GM21526 (cell line): Measurements from ENCODE around the gene ST6GALNAC3.
"Not testable (repeated sequence)": the region's sequence is repeated elsewhere in the genome, so short reads cannot be mapped to it uniquely, and the experiment has no call there.

ENCODE experiments used
- ATAC-seq: cut with Tn5 transposase; IDR thresholded peaks from one replicate; pipeline ENCODE4 v1.9.1; 2021; ENCODE audit warnings: moderate library complexity; ENCODE audit not compliant: unreplicated experiment, low FRiP score

Gene ST6GALNAC3

DNA sequence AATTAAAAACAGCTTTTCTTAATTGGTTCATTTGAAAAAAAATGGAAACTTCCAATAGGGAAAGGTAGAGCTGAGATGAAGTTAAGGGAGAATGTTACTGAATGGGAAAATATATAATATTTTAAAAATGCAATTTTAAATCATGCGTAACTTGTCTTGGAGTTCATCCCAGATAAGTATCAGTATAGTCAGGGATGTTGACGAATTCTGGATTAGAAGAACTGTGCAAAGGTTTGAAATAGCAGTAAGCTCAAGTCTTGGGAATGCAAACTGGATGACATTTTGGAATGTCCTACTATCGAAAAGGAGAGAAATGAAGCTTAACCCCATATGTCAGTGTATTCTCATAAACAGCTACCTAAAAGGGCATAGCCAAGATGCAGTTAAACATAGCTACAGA is 4.0 kb upstream of the ST6GALNAC3 start:
- ATAC-seq = no peak

DNA sequence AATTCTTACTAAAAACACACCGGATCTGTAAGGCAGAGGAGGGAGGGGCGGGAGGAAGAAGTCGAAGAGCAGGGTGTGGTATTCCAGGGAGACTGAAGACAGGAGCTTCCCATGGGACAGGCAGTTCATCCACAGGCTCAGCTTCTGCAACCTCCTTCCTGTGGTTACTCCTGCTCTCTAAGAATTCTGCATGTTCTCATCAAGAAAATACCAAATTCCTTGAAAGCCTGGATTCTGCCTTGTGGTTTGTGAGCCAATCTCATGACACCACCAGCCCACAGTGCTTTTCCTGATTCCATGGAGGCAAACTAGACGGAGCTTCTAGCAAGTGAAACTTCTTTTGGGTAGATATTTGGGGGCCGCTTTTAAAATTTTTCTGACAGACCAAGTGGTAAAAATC is 1.1 kb upstream of the ST6GALNAC3 start:
- ATAC-seq = no peak

DNA sequence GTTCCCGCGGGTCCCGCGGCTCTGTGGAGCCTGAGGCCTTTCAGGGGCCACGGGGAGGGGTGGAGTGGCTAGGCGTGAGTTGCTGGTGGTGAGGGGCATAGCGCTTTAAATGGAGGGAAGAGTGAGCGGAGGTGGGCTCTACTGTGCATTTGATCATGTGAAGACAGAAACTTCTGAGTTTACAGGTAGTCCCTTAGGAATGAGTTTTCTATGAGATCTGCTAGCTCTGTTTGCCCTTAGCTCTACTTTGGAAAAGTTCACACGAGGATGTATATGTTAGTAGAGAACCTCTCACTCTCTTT is 593 bp downstream of the ST6GALNAC3 start:
- ATAC-seq = no peak

DNA sequence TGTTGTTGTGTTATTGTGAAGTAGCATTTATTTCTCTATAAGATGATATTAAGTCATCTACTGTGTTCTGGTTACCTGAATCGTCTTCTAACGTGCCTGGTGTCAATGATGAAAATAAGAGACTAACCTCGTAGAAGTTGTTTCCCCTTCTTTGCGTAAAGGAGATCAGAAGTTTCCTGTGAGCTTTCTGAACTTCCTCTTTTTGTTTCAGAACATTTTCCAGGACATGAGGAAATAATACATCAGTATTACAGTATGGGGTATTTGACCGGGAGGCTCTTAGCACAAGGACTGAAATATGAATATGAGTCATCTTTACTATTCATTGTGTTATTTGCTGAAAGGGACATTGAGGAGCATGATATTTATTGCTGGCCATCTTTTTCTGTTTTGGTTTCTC is 1.3 kb downstream of the ST6GALNAC3 start:
- ATAC-seq = no peak

DNA sequence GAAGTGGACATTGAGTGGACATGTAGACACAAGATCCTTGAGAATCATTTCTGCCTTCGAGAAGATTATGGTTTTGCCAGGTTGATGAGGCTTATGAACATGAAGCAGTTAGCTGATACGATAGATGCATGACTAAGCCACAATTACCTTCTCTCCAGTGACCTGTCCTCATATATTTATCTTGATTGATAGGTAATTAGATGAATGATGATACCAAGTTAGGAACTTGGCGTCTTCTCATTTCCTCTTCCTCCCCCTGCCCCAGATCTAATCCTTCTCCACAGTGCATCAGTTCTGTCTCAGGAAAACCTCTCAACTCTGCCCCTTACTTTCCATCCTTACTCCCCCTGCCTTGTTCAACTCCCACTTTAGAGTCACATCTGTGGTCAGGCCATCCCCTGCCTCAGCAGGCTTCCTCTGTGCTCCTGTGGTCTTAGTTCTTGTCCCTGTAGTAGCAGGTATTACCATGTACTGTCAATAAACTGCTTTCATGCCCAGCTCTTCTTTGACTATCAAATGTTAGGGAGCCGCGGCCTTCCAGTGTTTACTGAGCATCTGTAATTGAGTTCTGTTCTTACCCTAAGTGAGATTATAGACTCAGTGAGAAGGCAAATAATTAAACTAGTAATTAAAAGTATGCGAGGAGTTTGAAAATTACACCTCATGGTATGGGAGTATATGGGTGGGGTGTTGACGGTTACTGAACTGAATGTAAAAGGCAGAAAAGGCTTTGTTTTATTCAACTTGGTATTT is 5.1 kb downstream of the ST6GALNAC3 start:
- ATAC-seq = no peak

DNA sequence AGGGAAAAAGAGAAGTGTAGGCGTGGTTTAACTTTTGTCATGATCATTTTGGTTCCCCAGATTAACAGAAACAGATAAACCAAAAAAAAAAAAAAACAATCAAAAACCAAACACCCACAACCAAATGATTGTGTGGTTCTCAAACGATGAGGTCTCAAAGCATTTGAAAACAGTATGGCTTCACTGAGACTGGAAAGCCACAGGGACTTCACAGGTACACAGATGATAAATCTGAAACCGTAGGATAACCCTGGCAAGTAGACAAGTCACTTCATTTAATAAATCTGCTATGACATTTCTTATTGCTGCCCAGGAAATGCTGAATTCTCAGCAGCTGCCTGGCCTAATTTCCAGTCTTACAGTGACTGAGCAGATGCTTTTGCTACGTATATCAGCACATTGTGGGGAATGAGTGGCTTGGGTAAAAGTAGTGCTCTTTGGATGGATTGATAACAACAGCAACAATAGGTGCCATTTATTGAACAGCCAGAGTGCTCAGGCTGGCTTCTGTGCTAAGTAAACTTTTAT is 6.1 kb downstream of the ST6GALNAC3 start:
- ATAC-seq = no peak

DNA sequence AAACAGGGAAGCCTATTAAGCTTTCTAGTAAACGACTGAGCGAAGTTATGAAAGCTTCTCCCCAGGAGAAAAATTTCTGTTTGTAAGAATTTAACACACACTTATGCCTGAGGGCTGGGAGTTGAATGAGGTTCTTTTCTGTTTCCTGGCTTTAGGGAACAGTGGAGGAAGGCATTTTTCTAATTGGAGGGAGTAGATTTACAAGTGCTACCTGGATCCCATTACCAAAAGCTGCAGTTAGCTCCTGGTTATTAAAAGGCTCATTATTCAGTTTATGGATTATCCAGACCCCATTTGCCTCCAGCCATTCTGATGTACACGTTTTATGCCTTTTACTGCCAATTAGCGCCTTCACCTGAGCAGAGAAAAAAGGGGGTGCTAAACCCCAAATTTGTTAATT is 7.5 kb downstream of the ST6GALNAC3 start:
- ATAC-seq = no peak

DNA sequence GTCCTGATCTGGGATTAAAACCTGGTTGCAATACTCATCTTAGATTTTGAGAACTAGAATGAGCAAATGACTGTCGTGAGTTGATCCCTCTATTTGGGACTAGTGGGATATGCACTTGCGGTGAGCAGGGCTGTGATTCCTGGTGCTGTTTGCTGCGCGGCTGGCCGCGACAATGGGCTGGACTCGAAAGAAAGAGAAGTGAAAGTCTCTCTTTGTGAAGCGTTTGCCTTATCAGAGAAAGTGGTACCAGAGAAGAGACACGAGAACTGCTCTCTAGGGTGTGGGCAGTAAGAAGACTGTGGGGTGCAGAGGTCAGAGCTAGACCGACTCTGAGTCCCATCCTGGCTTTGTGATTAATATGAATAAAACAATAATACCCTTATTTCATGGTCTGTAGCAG is 8.6 kb downstream of the ST6GALNAC3 start:
- no peak for ATAC-seq

DNA sequence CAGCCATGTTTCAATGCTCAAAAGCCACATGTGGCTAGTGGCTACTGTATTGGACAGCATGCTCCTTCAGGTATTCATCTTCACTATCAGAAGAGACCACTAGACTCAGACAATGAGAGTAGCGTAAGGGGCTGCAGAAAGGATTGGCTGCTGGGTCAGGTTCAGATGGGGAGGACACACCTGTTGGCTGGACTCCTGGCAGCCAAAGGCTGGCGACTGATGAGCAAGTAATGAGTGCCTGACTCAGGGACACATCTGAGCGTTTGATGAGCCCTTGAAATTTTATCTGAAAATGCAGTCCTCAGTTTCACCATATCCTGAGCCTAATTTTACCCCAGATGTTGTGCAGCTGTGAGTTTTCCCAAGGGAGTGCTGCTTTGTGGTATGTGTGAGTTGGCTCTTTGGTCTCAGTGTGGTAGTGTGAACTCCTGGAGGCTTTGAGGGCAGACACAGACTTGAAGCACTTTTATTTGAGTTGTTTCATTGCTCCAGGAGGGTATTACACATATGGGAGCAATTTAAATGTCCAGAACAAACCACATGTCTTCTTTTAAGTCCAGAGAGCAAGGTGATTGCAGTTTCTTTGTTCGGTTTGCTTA is 9.6 kb downstream of the ST6GALNAC3 start:
- no peak for ATAC-seq

DNA sequence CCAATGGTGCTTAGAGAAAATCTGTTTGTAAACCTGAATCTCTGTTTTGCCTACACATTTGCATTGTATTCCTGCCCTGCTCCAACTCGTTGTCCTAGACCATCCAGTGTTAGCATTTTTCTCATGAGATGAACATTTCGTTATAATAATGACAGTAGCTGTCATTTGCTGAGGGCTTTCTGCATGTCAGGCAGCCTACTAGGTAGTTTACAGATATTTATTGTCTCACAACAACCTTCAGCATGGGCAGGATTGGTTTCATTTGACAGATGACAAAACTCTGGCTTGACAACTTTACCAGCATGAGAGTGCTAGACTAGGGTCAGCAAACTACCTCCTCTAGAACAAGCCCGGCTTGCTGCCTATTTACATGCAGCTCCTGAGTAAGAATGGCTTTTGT is 10.1 kb downstream of the ST6GALNAC3 start:
- no peak for ATAC-seq

DNA sequence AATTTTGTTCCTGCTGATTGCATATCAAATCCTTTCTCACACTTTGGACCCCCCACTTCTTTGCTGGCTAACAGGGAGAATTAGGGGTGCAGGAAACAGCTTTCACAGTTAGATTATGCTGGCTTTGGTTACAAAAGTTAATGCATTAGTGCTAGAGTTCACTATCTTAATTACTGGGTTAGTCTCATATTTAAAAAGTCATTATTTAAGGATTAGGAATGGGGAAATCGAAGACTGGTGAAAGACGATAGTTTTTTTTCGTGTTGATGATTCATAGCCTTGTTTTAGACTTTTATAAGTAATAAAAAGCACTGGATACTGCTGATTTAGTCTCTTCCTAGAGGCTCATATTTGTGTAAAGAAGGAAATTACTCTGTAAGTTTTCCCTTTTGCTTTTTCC is 11.6 kb downstream of the ST6GALNAC3 start:
- ATAC-seq = no peak

DNA sequence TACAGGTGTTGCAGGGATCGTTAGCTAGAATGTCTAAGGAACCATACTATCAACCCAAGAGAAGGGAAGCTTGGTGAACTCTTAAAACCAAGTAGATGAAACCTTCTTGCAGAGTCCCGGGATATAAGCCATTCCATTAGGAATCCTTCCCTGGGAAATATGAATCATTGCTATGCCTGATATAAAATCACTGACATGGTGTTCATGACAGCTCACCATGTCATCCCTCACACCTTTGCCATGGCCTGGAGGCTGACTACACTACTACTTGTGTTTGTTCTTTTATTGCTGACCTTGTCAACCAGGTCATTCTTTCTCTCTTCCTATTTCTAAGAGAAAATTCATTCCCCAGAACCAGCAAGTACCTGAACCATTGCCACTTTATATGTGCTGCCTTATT is 12.1 kb downstream of the ST6GALNAC3 start:
- ATAC-seq = no peak

DNA sequence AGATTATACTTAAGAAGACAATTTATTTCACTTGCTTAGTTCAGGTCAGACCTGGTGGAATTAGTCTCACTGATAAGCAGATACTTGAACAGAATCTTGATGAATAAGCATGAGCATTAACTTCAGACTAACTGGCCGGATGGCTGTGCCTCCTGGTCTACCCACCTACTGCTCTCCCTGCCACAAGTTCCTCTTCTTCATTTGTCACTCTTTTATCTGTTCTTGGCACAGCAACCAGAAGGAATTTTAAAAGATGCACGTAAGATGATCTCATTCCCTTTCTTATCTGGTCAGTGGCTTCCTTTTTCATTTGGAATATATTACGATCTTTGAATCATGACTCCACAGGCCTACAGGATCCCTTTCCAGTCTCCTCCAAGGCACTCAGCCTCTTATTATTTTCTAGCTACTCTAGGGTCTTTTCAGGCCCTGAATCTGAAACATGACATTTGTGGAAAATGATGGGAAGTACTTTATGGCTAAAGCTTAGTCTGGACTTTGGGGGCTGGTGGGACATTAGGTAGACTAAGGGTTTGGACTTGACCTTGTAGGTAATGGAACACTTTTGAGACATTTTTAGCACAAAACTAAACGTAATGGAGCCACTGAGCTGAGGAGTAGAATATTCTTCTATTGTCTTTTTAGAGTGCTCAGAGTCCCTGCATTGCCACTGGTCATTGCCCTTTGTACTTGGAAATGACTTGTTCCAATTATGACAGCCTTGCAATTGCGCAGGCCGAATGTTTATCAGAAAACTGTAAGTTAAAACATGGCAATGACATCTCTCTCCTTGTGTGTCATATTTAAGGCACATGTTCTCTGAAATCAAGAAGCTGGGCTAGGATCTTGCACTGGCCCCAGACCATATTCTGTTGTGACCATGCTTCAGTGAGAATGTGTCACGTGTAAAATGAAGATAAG is 16.0 kb downstream of the ST6GALNAC3 start:
- ATAC-seq = no peak

DNA sequence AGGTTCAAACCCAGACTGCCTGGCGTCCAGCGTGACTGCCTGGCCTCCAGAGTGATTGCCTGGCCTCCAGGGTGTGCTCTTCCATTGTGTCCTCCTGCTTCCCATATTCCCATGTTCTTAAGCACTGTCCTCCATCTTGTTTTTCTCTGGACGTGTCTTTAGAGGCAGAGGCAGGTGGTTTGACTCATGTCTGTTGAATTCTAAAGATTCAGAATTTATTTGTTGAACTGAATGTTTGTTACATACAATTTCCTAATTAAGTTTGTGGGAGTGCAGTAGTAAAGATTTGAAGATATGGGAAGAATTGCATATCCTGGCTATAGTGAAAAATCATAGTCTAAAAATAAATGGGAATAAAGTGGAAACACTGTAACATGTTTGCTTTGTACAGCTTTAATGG is 18.3 kb downstream of the ST6GALNAC3 start:
- no peak for ATAC-seq

DNA sequence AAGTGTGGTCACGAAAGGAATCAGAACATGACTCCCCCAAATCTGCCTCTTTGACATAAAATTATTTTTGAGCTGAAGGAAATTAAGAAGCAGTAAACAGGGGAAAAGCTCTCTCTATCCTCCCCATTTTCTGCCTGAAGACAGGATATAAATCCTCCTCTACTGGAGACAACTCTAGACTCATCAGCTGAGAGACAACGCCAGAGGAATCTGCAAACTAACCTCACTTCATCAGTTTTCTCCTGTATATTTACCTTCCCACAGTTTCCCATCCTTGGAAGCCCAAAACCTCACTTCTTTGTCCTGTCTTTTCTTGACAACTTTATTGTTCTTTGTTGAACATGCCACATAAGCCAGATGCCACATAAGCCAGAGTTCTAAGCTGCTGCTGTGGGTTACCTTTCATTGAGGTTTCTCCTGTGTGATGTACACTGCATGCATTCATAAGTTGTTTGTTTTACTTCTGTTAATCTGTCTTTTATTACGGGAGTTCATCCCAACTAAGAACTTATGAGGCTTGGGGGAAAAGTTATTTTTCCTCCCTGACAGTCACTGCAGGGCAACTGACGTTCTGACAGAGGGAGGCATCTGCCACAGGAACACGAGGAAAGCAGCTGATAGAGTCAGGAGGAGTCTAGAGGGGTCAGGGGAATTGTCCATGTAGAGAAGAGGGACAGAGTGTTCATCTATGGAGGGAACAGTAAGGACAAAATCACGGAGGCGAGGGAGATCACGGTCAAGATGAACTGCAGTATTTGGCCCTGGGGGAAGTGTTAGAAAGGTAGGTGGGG is 19.2 kb downstream of the ST6GALNAC3 start:
- no peak for ATAC-seq

DNA sequence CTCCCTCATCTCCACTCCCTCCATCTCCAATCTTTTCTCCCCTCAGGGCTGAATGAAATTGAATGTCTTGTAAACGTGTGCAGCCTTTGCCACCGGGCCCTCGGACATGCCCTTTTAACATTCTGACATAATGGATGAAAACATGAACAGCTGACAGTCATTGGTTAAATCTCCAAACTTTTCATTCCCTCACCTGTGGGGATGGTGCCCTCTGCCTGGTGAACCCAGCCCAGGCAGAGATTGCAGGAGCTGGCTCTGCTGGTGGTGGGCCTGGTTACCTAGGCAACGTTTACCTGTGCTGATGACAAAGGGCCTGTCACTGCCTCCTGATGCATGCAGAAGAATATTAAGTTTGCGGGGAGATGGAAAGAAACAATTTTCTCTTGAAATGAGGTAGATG is 21.3 kb downstream of the ST6GALNAC3 start:
- ATAC-seq = no peak

DNA sequence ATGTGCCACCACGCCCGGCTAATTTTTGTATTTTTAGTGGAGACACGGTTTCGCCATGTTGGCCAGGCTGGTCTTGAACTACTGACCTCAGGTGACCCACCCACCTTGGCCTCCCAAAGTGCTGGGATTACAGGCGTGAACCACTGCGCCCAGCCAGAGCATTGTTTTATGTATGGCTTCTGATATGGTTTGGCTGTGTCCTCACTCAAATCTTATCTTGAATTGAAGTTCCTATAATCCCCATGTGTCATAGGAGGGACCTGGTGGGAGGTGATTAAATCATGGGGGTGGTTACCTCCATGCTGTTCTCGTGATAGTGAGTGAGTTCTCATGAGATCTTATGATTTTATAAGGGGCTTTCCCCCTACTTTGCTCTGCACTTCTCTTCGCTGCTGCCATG is 22.5 kb downstream of the ST6GALNAC3 start:
- ATAC-seq = not testable (repeated sequence)

DNA sequence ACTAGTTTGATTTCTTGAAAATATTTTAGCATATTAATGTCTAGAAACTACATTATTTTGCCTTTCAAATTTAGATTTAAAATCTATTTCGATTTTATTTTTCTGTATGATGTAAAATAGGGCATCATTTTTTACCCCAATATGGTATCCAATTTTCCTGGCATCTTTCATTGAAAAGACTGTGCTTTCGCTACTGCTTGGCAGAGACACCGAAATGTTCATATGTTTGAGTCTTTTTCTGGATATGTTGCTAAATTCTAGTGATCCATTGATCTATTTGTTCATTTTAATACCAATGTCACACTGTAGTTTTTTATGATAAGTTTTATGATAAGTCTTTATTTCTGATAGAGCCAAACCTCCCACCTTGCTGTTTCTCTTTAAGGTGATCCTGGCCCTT is 24.3 kb downstream of the ST6GALNAC3 start:
- no peak for ATAC-seq

DNA sequence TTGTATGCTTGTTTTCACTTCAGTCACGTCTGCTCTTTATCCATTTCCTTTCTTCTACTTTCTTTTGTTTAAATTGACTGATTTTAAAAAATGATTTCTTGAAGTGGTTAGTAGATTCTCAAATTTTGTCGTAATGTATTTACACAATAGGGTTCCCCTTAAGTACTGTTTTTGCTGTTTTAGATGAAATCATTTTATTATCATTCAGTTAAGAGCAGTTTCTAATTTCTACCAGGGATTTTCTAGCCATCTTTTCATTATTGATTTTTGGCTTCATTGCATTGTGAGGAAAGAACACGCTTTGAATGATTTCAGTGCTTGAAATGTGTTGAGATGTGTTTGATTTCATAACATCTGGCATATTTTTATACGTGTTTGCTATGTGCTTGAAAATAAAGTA is 27.0 kb downstream of the ST6GALNAC3 start:
- ATAC-seq = no peak

DNA sequence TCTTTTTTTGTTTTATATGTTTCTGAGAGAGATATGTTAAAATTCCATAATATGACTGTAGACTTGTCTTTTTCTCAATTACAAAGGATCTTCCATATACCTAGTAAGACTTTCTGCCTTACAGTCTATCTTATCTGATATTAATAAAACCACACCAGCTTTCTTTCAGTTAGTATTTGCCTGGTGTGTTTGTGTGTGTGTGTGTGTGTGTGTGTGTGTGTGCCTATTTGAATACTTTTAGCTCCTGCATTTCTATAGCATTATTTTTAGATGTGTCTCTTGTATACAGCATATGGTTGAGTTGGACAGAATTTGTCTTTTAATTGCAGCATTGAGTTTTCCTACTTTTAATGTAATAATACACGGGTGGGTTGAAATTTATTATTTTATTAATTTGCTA is 27.5 kb downstream of the ST6GALNAC3 start:
- ATAC-seq = no peak

DNA sequence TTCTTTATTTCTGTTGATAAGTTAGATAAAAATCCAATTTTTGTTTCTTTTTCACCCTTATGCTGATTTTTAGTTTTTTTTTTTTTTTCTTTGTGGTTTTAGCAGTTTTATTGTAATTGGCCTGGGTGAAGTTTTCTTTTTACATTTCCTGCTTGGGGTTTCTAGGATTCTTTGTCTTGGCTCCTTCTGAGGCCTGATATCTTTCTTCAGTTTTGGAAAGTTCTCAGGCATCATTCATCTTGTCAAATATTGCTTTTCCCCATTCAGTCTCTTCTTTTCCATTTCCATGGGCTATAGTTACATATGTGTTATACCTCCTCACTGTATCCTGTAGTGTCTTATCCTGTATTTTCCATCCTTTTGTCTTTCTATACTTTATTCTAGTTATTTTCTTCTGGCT is 28.5 kb downstream of the ST6GALNAC3 start:
- no peak for ATAC-seq
